HG03066 (cell line): Measurements from ENCODE around the gene GAS1.

Experiments
- ATAC-seq: cut with Tn5 transposase; IDR thresholded peaks from one replicate; pipeline ENCODE4 v1.9.1; 2021; ENCODE audit warnings: low read depth; ENCODE audit not compliant: unreplicated experiment

The GAS1 gene

DNA sequence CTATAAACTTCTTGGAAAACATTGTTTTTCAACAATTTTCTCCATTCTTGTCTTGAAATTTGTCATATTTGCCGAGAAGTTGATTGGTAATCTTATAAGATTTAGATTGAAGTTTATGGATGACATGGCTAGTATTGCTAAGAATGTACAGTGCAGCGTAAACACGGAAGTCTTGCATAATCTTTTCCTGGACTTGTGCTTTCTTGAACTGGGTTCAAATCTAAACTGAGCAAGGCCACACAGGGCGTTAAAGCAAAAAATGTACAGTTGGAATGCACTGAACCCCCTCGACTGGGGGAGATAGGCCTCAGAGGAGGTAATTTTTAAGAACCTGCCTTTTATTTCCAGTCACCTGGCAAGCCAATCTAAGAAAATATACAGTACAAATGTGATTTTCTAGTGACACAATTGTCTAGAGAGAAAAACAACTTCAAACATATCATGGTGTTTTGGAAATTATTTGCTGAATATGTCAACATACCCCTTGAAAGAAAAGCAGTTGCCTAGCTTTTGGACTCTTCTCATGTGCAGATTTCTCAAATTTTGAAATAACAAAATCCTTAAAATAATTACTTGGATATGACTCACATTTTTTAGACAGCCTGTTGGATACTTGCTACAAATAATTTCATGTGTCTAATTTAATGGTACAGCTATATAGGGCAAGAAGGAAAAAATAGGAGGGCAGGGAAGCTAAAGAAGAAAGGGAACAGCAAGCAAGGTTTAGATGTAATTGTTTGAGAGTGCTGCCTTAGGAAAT is 18.5 kb upstream of the GAS1 start:
- no peak for ATAC-seq

DNA sequence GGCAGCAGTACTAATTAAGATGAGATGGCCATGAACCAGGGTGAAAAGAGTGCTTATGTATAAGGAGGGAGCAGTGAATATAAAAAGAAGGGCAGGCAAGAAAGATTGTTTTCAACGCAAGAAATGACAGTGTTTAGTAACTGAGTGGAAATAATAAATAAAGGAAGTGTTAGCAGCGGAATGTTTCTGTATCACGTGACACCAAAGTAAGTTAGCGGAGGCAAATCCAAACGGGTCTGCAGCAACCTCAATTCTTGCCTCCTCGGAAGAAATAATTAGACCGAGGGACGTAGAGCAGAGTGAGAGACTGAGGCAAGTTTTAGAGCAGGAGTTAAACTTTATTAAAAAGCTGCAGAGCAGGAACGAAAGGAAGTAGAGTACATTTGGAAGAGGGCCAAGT is 15.4 kb upstream of the GAS1 start:
- ATAC-seq = no peak

DNA sequence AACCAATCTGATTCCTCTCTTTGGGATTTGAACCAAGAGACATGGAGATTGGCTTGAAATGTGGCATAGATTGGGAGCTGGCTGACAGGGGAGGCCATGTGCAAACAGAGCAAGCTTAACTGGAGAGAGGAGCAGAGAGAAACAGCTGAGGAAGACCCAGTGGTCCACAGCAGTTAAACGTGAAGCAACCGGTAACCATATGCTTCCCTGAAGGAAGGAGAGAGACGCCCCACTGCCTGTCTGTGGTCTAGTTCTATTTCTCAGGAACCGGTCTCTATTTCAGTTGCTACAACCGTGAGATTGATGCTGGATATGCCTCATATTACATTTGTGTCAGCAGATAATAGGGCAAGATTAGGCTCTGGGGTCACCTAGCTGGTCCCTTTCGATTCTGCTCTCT is 13.6 kb upstream of the GAS1 start:
- no peak for ATAC-seq

DNA sequence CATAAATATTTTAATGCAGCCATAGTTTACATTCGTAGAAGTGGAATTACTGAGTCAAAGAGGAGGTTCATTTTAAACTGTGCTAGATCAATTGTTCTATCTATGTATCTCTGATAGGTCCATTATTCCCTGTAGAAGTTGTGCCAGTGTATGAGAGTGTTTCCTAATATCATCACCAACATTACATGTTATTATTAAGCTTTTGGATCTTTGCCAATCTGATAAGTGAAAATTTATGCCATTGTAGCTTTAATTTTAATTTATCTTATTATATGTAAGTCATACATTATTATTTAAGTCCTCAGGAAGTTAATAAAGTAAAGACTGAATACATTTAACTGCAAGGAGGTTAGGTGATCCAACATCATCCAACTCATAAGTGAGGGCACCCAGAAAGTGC is 10.9 kb upstream of the GAS1 start:
- no peak for ATAC-seq

DNA sequence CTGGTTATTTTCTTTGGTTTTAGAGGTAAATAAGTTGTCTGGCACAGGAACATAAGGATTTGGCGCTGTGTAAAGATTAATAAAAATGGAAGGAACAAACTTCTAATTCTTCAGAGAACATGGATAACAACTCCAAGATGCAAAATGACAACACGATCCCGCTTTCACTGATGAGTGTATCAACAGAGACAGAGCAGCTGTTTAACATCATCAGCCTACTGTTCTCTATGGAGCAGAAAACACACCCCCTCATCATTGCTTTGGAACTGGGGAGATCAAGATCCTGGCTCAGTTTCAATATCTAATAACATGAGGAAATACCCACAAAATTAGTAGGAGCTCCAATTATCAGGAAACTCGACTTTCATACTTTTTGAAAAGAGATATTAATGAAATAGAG is 8.3 kb upstream of the GAS1 start:
- no peak for ATAC-seq

DNA sequence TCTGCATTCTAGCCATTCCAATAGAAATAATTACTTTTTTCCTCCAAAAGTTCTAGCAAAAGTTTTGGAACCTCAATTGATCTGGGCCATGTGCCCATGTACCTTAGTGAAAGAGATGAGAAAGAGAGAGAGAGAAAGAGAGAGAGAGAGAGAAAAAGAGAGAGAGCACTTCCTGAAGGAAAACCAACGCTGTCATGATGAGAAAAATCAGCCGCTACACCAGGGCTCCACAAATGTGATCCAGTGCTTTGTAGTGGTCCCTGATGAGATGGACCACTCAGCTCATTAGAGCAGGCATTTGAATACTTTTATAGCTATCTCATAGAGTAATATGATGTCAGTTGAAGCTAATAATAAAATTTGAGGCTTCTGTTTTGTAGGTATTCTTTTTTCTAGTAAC is 7.7 kb upstream of the GAS1 start:
- ATAC-seq = no peak

DNA sequence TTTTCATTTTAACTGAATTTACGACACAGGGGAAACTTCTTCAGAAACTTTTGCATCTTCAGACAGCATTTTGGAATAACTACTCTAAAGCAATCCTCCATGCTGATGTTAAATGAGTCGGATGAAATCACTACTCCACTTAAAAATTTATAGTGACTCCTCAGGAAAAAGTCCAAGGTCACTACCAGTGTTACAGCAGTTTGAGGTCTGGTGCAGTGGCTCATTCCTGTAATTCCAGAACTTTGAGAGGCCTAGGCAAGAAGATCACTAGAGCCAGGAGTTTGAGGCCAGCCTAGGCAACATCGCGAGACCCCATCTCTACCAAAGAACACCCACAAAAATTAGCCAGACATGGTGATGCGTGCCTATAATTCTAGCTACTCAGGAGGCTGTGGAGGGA is 5.9 kb upstream of the GAS1 start:
- no peak for ATAC-seq

DNA sequence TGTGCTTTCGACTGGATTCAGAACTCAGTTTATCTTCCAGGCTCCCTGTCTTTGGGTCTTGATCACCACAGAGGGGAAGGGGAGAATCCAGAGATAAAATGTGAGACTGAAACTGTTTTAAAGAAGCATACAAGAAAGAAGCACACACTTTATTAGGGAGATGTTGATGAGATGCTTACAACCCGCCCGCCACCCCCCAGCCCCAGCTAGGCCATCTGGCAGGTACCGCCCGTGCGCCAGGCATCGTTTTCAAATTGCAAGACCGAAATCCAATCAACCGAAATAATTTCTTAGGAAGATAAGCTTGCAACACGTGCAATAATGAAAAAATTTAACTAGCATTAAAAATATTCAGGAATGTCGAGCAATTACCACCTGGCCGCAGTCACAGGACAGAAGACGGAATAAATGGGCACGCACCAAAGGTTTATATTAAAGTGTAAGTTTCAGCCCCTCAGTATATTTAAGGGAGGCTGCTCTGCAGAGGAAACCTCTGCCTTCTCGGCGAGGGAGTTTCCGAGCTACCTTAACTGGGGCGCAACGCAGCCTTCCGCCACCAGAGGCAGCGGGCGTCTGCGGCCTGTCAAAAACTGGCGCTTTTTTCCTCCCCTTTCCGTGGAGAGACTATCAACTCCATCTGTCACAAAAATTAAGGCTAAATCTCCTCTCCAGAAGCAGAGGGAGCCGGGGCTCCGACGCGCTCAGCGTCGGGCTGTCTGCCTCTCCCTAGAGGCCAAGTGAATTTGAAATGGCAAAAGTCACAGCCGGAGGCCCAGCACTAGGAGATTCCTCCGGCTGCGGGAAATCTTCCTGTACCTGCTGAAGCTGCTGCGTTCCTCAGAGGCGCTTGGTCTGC is 996 bp upstream of the GAS1 start:
- ATAC-seq = peak; percentile 44

DNA sequence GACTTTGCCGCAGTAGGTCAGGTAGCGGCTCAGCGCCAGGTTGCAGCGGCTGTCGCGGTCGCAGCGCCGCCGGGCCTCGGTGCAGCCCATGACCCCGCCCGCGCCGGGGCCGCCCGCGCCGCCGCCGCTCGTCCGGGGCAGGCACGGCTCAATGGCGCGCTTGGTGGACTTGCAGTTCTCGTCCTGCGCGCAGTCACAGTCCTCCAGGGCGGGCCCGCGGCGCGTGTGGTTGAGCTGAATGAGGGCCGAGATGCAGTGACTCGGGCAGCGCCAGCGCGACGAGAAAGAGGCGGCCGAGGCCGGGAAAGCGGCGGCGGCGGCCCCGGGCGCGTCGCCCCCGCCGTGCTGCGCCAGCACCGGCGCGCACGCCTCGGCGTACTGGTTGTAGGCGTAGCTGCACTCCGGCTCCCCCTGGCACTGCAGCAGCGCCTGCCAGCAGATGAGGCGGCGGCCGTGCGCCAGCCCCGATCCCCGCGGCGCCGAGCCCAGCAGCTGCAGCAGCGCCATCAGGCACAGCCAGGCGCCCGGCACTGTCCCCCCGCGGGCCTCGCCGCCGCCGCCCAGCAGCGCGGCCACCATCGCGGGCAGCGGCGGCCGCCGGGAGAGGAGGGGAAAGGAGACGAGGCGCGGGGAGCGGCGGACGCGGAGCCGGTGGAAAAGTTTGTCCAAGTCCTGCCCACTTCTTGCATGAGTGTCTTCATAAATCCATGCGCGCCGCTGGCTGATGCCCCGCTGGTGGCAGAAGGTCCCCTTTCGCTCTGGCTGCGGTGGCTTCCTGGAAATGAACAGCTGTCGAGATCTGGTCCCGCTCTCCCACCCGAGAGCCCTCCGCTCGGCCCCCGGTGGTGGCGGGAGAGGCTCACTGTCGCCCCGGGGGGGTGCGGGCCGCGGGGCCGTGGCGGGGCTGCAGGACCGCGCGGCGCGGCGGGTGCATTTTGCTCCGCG is 833 bp downstream of the GAS1 start:
- peak; percentile 38 for ATAC-seq

DNA sequence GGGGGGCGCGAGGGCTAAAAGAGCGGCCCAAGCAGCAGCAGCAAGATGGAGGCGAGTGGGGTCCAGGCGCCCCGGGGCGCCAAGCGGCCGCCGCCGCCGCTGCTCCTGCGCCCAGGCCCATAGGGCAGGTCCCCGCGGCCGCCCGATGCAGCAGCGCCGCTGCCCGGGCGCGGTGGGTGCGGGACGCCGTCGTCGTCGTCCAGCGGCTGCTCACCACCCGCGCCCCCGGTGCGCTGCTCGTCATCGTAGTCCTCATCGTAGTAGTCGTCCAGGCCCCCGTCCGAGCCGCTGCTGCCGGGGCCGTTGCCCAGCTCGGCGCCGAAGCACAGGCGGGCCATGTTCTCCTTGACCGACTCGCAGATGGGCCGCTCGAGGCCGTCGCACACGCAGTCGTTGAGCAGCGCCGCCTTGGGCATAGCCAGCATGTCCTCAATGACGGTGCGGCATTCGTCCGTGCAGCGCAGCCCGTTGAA is 1.5 kb downstream of the GAS1 start:
- ATAC-seq = no peak

DNA sequence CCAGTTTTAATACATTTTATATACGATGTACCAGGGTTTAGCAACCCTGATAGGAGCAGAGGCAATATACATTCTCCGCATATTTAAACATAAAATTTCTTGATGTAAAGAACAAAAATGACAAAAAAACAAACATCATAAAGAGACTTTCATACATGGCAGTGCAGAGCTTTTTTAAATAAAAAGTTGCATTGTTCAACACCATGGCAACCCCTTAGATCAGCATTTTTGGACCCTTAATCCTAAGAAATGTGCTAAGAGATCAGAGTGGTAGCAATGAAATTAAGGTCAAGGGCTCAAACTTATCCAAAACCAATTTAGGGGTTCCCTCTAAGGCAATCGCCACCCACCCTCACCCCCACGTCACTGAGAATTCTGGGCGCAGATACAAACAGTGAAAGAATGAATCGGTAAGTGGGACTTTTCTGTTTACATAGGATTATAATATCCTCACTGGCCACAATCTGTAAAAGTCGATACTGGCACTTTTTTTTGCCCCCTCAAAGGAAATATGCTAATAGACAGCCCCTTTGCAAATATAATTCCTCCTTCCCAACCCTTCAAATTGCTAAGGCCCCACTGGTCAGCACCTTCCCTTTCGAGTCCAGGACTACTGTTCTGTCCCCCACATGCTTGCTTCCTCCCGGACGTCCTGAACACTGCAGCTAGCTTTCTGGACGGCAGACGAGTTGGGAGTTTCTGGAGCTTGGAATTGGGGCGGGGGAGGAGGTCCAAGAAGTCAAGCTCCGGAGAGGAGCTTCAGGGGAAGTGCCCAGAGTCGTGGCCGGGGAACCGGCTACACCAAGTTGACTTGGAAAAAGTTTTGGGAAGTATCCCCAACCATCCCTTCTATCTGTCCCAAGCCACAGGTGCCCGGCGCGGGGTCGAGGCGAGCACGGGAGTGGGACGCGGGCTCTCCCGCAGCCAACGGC is 2.2 kb downstream of the GAS1 start:
- ATAC-seq = no peak

DNA sequence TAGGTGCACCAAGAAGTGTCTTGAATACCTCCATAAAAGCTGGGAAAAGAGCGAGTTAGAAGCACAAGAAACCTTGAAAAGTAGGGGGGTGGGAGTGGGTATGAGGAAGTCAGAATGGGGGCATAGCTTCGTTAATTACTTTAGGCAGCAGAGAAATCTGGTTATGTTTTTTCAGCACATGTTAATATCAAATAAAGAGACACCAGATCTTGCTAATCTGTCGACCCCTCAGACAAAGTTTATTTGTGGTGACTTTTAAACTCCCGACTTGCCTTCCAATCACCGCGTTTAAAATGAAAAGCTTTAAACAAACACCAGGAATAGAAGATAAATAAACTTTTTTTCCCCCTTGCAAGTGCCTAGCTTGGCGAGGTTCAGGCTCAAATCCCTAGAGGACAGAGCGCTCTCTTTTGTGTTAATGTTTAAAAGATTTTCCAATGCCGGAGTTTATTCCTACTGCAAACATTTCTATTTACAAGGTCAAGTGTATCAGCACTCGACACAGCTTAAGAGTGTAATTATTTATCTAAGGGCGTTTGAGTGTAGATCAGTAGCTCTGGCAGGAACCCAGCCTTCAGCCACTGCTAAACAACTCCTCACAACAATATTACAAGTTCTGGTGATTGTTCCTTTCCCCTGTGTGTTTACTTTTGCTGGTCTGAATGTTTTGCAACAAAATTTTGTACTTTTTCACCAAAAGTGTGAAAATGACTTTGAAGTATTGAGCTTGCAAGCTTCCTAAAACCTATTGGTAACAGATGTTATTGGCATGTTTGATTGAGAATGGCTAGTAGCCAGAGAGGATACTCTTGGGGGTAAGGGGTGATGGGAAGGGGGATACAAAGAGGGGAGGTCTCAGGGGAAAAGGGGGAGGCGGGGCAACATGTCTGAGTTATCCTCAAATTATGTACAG is 3.8 kb downstream of the GAS1 start:
- ATAC-seq = no peak

DNA sequence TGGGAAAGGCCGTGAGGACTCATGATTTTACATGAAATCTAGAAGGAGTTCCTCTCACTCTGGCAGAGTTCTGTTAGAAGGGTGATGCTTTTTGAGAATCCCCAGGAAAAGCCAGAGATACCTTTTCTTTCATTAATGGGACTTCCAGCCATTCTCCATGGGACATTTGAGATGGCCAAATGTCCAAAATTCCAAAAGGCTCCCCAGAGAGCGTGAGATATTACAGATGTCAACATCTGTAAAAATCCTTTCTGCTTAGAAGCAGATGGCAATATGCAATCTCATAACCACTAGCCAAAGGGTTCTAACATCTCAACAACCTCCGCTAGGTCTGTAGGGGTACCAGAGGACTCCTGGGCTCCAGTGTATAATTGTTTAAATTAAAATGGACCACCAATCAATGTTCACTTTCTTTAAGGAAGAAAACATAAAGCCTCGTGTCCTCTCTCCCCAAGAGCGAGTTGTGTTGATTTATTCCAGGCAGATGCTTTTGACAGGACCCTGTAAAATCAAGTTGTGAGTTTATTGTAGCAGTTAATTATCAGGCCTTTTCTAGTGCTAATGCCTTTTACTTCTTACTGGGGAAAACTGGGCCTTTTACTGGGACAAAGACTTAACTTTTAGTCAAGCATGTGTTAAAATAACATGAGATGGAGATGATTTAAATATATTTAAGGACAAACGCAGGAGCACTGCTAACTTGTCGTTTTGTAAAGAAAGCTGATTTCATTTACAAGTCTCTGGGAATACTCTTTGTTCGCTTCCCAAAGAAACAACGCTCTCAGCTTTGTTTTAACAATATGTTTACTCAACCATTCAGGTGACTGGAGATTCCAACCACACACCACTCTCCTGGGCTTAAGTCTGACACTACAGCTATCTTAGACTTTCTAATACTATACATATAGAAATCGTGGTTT is 4.8 kb downstream of the GAS1 start:
- ATAC-seq = no peak

DNA sequence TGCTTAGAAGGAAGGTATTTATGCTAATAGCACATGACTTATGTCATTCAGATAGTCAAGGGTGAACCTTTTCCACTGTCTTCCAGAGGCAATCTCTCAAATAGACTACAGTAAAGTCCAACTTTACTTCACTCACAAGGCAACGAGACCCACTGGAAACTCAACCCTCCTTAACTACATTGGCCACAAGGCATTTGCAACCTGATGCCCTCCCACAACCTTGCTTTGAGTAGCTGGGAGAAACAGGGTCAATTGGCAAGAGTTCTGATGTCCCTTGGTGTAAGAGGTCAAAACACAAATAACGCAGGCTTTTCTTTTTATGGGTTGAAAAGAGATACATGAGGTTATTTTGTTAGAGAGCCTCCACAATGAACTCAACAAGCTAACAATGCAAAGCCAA is 6.1 kb downstream of the GAS1 start:
- ATAC-seq = no peak

DNA sequence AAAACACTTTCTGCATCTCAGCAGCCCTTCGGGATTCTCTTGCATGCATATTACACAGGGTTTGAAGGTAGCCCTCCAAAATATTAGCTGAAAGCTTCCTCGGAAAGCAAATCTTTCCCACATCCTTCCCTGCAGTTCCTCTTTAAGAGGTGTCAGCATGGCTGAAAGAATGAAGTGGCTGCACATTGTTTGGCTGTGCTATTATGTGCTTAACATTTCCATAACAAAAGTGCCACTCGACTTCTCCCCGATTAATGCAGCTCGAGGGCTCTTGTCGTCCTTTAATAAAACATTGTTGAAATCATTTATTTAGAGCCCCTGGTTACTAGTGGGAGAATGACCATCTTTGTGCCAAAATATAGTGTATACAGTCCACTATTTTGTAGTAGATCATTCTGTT is 6.5 kb downstream of the GAS1 start:
- no peak for ATAC-seq

DNA sequence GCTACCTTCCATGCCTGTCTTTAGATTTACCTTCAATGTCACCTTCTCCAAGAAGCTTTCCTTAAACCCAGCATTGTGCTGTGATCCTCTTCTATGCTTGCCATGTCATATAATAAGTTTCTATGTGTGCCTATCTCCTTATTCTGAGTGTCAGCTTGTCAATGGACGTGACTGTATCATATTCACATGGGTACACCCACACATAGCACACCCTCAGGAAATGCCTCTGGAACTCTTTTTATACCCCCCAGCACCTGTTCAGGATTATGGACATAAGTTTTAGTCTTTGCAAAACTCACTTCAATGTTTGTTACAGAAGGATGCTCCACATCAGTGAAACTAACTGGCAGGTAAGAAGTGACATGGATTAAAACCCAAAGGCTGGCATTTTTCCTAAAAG is 7.4 kb downstream of the GAS1 start:
- no peak for ATAC-seq

DNA sequence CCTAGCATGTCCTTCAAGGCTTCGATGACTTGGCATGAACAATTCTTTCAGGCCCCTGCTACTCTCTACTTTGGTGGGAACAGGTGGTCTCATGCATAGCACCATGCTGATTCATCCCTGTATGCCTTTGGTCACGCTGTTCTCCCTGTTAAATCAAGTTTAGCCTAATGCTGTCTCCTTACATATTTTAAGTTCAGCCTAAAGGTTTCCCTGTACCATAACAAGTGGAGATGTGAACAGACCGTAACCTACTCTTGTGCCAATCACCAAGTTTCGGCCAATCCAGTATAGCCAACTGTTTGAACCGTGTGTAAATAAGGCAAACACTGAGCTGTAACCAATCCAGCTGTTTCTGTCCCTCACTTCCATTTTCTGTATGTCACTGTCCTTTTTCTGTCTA is 8.0 kb downstream of the GAS1 start:
- ATAC-seq = no peak

DNA sequence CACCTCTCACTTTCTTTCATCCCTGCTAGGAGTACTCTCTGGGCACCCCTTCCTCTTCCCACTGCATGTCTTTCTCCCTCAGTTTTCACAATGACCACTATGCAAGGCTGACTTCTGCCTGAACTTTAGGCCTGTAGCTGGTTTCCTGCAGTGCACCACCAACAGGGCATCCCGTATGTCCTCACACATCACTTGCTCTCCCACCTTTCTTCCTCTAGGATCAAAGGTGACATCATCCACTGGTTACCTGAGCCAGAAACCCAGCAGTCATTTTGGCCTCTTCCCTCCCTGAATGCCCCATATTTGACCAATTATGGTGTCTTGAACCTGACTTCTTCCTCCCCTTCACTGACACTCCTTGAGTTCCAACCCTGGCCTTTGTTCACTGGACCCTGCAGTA is 8.5 kb downstream of the GAS1 start:
- ATAC-seq = no peak
